Measurements from ENCODE around the gene DPPA3. TPM values are rescaled to one million over a fixed set of nuclear protein-coding genes. Genes with fewer than 3 reads are reported as not detected.
"Not testable (repeated sequence)": the region's sequence is repeated elsewhere in the genome, so short reads cannot be mapped to it uniquely, and the experiment has no call there.

DPPA3 gene
- total and polyA plus RNA-seq, 9 of the 15 experiments (the other 6 are each of a cell fraction or from before 2014, with no cell fraction given): not detected

GRCh38 chr12:7675455-7675854 lies 35.8 kb upstream of the DPPA3 start:
- ATAC-seq; H3K4me3 ChIP-seq; H3K4me2 ChIP-seq (ENCODE audit: insufficient read depth, low read length); H3K9me1 ChIP-seq (ENCODE audit: control insufficient read depth, insufficient read depth, low read length); H3K79me2 ChIP-seq (ENCODE audit: control insufficient read depth, insufficient read depth, low read length); H2AFZ ChIP-seq (ENCODE audit: low read depth, low read length); H3K9me3 ChIP-seq (replicated peaks; ENCODE audit: control insufficient read depth, insufficient read depth, low read depth, low read length); H3K9ac ChIP-seq (ENCODE audit: insufficient read depth in 1 of 2, low read depth in 2 of 2, low read length in 2 of 2); POLR2A ChIA-PET; DNase-seq (ENCODE audit: extremely low read depth in 1 of 4, low spot score in 3 of 4); H4K20me1 ChIP-seq (replicated peaks; ENCODE audit: control insufficient read depth, insufficient read depth, low read length); H3K4me1 ChIP-seq (replicated peaks in 1 of 2; ENCODE audit: control insufficient read depth in 2 of 2, insufficient read depth in 2 of 2, low read length in 2 of 2); in situ Hi-C loops (cut with MboI); H3K27ac ChIP-seq (ENCODE audit: extremely low read depth, low read depth, low read length); H3K27me3 ChIP-seq (ENCODE audit: control insufficient read depth in 2 of 2, insufficient read depth in 2 of 2, low read length in 2 of 2); intact Hi-C loops (cut with micrococcal nuclease); BruUV-seq (replicated peaks); FAIRE-seq; H3K36me3 ChIP-seq (ENCODE audit: control insufficient read depth, insufficient read depth, low read length): not testable (repeated sequence)
- CTCF ChIA-PET (ENCODE audit: low intra/inter-chr PET ratio): interaction anchor here (1.2 kb wide), 1 partner anchor 130 kb away, joined by 3 read pairs; no protein-coding TSS in a partner anchor
- WGBS (ENCODE audit: insufficient coverage, low coverage, missing lambda C conversion rate): 8% methylated on average over 5 of the region's 6 CpGs

- H3K9ac ChIP-seq (ENCODE audit: insufficient read depth in 1 of 2, low read depth in 2 of 2, low read length in 2 of 2); BruUV-seq (replicated peaks); H3K27me3 ChIP-seq (ENCODE audit: control insufficient read depth in 2 of 2, insufficient read depth in 2 of 2, low read length in 2 of 2); H3K36me3 ChIP-seq (ENCODE audit: control insufficient read depth, insufficient read depth, low read length); H3K4me1 ChIP-seq (replicated peaks in 1 of 2; ENCODE audit: control insufficient read depth in 2 of 2, insufficient read depth in 2 of 2, low read length in 2 of 2); POLR2A ChIA-PET; H4K20me1 ChIP-seq (replicated peaks; ENCODE audit: control insufficient read depth, insufficient read depth, low read length); H3K27ac ChIP-seq (ENCODE audit: extremely low read depth, low read depth, low read length); H3K4me2 ChIP-seq (ENCODE audit: insufficient read depth, low read length); H3K9me3 ChIP-seq (replicated peaks; ENCODE audit: control insufficient read depth, insufficient read depth, low read depth, low read length); H3K9me1 ChIP-seq (ENCODE audit: control insufficient read depth, insufficient read depth, low read length); in situ Hi-C loops (cut with MboI); H2AFZ ChIP-seq (ENCODE audit: low read depth, low read length); H3K4me3 ChIP-seq; H3K79me2 ChIP-seq (ENCODE audit: control insufficient read depth, insufficient read depth, low read length): not testable (repeated sequence)
- ATAC-seq (peak; percentile 80), DNase-seq (ENCODE audit: extremely low read depth in 1 of 4, low spot score in 3 of 4) (peak; percentile 53 to 65 (median 56)), FAIRE-seq (peak; percentile 58)
- intact Hi-C loops (cut with micrococcal nuclease): loop anchor here (1.0 kb wide), 1 partner anchor 130 kb away; no protein-coding TSS in a partner anchor
- WGBS (ENCODE audit: insufficient coverage, low coverage, missing lambda C conversion rate): 0% methylated on average over 6 of the region's 9 CpGs
- CTCF ChIA-PET (ENCODE audit: low intra/inter-chr PET ratio): interaction anchor here (0.7 to 1.2 kb wide), 2 partner anchors 39 to 129 kb away, joined by 3 to 6 read pairs; no protein-coding TSS in a partner anchor
- TF ChIP-seq BCOR (IDR thresholded peaks at IDR 0.05) (peak; percentile 85), TCF3 (CRISPR knock-in tag; IDR thresholded peaks at IDR 0.05) (peak; percentile 91), CTCF (IDR thresholded peaks at IDR 0.05 in 2 of 3, conservative IDR thresholded peaks at IDR 0.05 in 1 of 3; ENCODE audit: insufficient read depth in 2 of 3, low read depth in 1 of 3, low read length in 3 of 3) (peak; percentile 39 to 65 (median 40); a peak in 4 of 6 replicates), FOSL1 (tag; conservative IDR thresholded peaks at IDR 0.05) (0 out of 2 replicates have a peak, but pooled peaks have one; percentile 32), TAL1 (IDR thresholded peaks at IDR 0.05) (peak; percentile 94), MTA2 (IDR thresholded peaks at IDR 0.05; ENCODE audit: low read depth) (peak; percentile 91), SMARCC2 (IDR thresholded peaks at IDR 0.05; ENCODE audit: low read depth) (peak; percentile 75; the same call in 1 of the 2 replicates), TRIM24 (IDR thresholded peaks at IDR 0.05) (peak; percentile 85 to 88), ZBTB11 (CRISPR knock-in tag; IDR thresholded peaks at IDR 0.05) (peak in 1 of 3 experiments; percentile 43; a peak in 1 of 6 replicates), NFIC (IDR thresholded peaks at IDR 0.05) (peak; percentile 75), TEAD1 (CRISPR knock-in tag; IDR thresholded peaks at IDR 0.05) (peak; percentile 89 to 96)
These were observed 33.8 kb upstream of the DPPA3 start for GRCh38 chr12:7677432-7677888.

Measured in K562 (cell line).